Ovary (tissue), 9 donors: Measurements from ENCODE around the gene TRDMT1. TPM values are rescaled to one million over a fixed set of nuclear protein-coding genes. Genes with fewer than 3 reads are reported as not detected.

Experiments used
- DNase-seq, 5 donors: peaks; one replicate each; pipeline ENCODE4 v3.0.0-alpha.2; 2019 to 2020
- H3K27ac ChIP-seq, 2 donors: fragments of 200-600 bp; one replicate each; pipeline versions ENCODE4 v1.5.1 to v1.8.0; 2019 to 2022
- H3K27me3 ChIP-seq: fragments of 200-600 bp; one replicate; pipeline ENCODE4 v1.8.0; 2022
- H3K36me3 ChIP-seq: fragments of 200-600 bp; sonication (generic); one replicate; pipeline ENCODE4 v1.5.1; 2019
- H3K4me1 ChIP-seq: one replicate; pipeline ENCODE4 v1.8.1; 2013; ENCODE audit warnings: mild to moderate bottlenecking, moderate library complexity; ENCODE audit not compliant: insufficient read depth
- H3K4me3 ChIP-seq: fragments of 200-600 bp; sonication (generic); one replicate; pipeline ENCODE4 v1.5.1; 2017
- H3K9me3 ChIP-seq, 2 donors: fragments of 200-600 bp in 1 of 2; sonication (generic) in 1 of 2; one replicate each; pipeline versions ENCODE4 v1.5.1 to v1.8.1; 2013 to 2019; ENCODE audit warnings: mild to moderate bottlenecking in 1 of 2, moderate library complexity in 1 of 2
- EP300 ChIP-seq: sonication (generic); formaldehyde crosslinking; IDR thresholded peaks from one replicate; pipeline ENCODE4 v1.6.1; 2017; ENCODE audit warnings: antibody characterized with exemption
- POLR2A ChIP-seq: fragments of 450-650 bp; IDR thresholded peaks from one replicate; pipeline ENCODE4 v1.6.1; 2017; ENCODE audit warnings: antibody characterized with exemption, mild to moderate bottlenecking, moderate library complexity
- WGBS, 3 donors: extraction: QIAGEN DNeasy Blood & Tissue Kit in 1 of 3; methylation state at CpG; one replicate each; pipeline versions ENCODE4 v1.1.5 to v1.1.7; 2013 to 2017; 5-methylcytosine and 5-hydroxymethylcytosine counted together
- intact Hi-C, 4 donors: fragments of 100-400 bp; cut with DNase I; formaldehyde crosslinking; loops; one replicate each; pipeline versions ENCODE4 v1.11.0 to v1.15.1; 2022 to 2023
- polyA plus RNA-seq, 2 donors: library from polyadenylated mRNA; stranded (reverse); fragments of 200-250 nt in 1 of 2; fragments of 350-450 nt in 1 of 2; fragmentation: Illumina TruSeq in 1 of 2; extraction: RNeasy Lipid Tissue Mini Kit (QIAGEN cat#74804) in 1 of 2; gene quantifications; one replicate each; pipeline ENCODE4 v1.2.3, GENCODE V29; 2013 to 2014
- total RNA-seq, 7 donors: library from RNA; depleted of rRNA in 2 of 7; stranded (reverse); fragments of >200 nt in 2 of 7; fragmentation: NEBNext Ultra II Directional in 3 of 7; extraction: Animal tissue kit (Norgen Biotek cat#: 25700) in 3 of 7; gene quantifications; one replicate each; pipeline versions ENCODE4 v1.1.0 to v1.2.4, GENCODE V29; 2016 to 2023
- TF ChIP-seq, protein P1 (sequence below), 3 donors: fragments of 450-650 bp in 2 of 3; fragments of 200-600 bp in 1 of 3; IDR thresholded peaks; one replicate each; pipeline versions ENCODE4 v1.5.1 to v1.8.0; 2016 to 2022; ENCODE audit warnings: antibody characterized with exemption in 3 of 3, mild to moderate bottlenecking in 1 of 3
- donor health status: DM: no; HTN: no; CAD: no; lungs with moderate emphysema.
- donor health status: DM: no; HTN: no; CAD: no.
- donor health status: Bipolar disorder and iron deficiency.
- donor health status: DM: yes; HTN: yes; CAD: no.
- donor health status: DM: no; HTN: no; CAD: no.
- donor health status: DM: yes; HTN: yes; CAD: no.

The TRDMT1 gene
- total and polyA plus RNA-seq, 9 donors, result 3.2 to 24.3 (median 15.9) TPM

DNA sequence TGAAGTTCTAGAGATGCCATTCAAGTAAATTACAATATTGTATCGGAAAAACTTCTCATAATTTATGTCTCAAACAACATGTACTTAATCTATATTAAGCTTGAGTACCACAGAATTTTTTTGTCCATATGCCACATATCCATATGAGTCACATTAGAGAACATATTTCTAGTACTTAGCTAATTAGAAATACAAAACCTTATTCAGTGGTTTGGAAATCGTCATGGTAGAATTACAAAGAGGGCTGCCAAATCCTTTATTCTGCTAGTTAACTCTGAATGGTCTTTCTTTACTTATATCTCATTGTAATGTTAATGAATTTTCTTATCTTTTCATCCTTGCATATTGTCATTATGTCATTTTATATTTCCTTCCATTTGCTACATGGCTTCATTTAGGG is 17.6 kb upstream of the TRDMT1 start:
- intact Hi-C loops, result no loop called here
- H3K4me1 ChIP-seq, result peaks cover 7% of the 10 kb centered on the region

DNA sequence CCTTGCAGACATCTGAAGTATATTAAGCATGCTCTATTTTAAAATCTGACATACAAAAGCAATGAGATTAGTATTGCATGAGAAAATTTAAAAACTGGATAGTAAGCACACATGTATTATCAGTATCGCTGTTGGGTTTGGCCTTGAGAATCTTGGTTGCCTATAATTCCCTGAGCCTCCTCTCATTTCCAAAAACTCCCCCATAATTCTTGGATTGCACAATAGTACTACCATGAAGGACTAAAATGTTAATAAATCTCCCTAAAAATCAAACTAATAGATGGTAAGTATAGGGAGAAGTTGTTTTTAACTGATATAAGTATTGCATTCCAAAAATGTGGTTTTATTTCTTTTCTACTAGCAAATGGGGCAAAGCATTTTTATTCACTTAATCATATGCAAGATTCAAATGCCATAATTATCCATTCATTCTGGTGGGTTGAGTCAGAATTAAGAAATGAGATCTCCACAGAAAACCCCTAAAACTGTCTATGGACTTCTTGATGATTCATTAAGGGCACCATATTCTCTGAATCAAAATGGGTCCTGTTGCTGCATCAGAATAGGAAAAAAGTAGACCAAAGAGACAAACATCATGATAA is 16.3 kb upstream of the TRDMT1 start:
- H3K9me3 ChIP-seq, result no peaks in the 10 kb centered on the region
- WGBS, 3 donors, result 38 to 53% (median 42%) methylated on average over 1 of the region's 1 CpG

More for the DNA sequence above, 17.6 kb upstream of the TRDMT1 start:
- no peak for DNase-seq
- Histone ChIP-seq H3K27me3 (no peaks in the 10 kb centered on the region), H3K27ac (no peak overlapping the region), H3K36me3 (no peaks in the 10 kb centered on the region), H3K9me3 (no peaks in the 10 kb centered on the region), H3K4me3 (no peak overlapping the region)
- WGBS, 3 donors, result 82 to 87% (median 83%) methylated on average over 2 of the region's 2 CpGs
- TF ChIP-seq EP300, result no peak
- TF ChIP-seq, protein P1, sequence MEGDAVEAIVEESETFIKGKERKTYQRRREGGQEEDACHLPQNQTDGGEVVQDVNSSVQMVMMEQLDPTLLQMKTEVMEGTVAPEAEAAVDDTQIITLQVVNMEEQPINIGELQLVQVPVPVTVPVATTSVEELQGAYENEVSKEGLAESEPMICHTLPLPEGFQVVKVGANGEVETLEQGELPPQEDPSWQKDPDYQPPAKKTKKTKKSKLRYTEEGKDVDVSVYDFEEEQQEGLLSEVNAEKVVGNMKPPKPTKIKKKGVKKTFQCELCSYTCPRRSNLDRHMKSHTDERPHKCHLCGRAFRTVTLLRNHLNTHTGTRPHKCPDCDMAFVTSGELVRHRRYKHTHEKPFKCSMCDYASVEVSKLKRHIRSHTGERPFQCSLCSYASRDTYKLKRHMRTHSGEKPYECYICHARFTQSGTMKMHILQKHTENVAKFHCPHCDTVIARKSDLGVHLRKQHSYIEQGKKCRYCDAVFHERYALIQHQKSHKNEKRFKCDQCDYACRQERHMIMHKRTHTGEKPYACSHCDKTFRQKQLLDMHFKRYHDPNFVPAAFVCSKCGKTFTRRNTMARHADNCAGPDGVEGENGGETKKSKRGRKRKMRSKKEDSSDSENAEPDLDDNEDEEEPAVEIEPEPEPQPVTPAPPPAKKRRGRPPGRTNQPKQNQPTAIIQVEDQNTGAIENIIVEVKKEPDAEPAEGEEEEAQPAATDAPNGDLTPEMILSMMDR (IDR thresholded peaks at IDR 0.05), result no peak
- TF ChIP-seq POLR2A, result no peak

DNA sequence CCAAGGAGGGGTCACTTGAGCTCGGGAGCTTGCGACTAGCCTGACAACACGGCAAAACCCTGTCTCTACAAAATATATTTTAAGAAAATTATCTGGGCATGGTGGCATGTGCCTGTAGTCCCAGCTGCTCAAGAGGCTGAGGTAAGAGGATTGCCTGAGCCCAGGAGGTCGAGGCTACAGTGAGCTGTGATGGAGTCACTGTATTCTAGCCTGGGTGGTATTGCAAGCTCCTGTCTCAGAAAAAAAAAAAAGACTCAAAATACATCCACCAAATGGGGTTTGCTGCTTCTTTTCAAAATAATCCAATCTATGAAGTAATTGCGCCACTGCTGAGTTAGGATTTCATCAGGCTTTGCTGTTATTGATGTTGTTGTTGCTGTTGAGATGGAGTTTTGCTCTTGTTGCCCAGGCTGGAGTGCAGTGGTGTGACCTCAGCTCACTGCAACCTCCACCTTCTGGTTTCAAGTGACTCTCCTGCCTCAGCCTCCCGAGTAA is 15.5 kb upstream of the TRDMT1 start:
- no peaks in the 10 kb centered on the region for H3K9me3 ChIP-seq
- 85 to 93% (median 86%) methylated on average over 6 of the region's 6 CpGs for WGBS, 3 donors
- peak overlapping the region in 1 of 2 donors; percentile 61 for H3K27ac ChIP-seq
- DNase-seq, result no peak
- H3K4me1 ChIP-seq, result peaks cover 7% of the 10 kb centered on the region
- intact Hi-C loops, result no loop called here
- no peaks in the 10 kb centered on the region for H3K27me3 ChIP-seq
- H3K4me3 ChIP-seq, result no peak overlapping the region
- TF ChIP-seq, protein P1 (IDR thresholded peaks at IDR 0.05), result no peak
- TF ChIP-seq EP300 (no peak), POLR2A (no peak)
- H3K36me3 ChIP-seq, result no peaks in the 10 kb centered on the region

More for the DNA sequence above, 16.3 kb upstream of the TRDMT1 start:
- TF ChIP-seq POLR2A (no peak), EP300 (no peak)
- TF ChIP-seq, protein P1 (IDR thresholded peaks at IDR 0.05), result no peak
- H3K36me3 ChIP-seq, result no peaks in the 10 kb centered on the region
- H3K4me3 ChIP-seq, result no peak overlapping the region
- peaks cover 7% of the 10 kb centered on the region for H3K4me1 ChIP-seq
- DNase-seq, result no peak
- peak overlapping the region in 1 of 2 donors; percentile 61 for H3K27ac ChIP-seq
- H3K27me3 ChIP-seq, result no peaks in the 10 kb centered on the region
- intact Hi-C loops, result no loop called here

DNA sequence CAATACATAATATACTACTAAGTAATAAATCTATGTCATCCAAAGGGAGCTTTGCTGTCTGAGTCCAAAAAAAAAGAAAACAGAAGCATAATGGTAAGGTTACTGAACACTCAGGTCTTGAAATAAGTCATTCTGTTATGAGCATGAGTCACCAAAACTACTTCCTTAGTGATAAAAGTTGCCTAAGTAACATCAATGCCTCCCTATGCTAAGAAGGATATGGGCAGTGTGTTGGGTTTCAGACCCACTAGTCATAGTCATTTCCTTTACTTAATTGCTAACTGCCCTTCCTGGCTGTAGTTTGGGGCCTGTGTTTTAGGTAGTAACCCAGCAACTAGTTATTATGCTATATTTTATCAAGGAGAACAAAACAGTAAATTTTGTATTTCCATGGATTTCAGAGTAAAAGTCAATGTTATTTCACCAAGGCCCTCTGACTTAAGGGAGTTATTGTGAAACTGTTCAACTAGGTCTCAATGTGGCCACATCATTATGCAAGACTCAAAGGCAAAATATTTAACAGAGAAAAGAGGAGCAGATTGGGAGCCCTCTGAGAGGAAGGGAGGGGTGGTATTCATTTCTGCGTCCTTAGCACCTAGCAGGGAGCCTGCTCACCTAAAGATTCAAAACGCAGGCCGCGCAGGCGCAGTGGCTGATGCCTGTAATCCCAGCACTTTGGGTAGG is 14.9 kb upstream of the TRDMT1 start:
- TF ChIP-seq POLR2A, result no peak
- peak; percentile 28 for TF ChIP-seq EP300
- WGBS, 3 donors, result 83 to 87% (median 86%) methylated on average over 5 of the region's 5 CpGs
- H3K9me3 ChIP-seq, result no peaks in the 10 kb centered on the region
- no peak overlapping the region for H3K4me3 ChIP-seq
- peaks cover 7% of the 10 kb centered on the region for H3K4me1 ChIP-seq
- intact Hi-C loops, result no loop called here
- H3K27ac ChIP-seq, result peak overlapping the region in 1 of 2 donors; percentile 61
- H3K27me3 ChIP-seq, result no peaks in the 10 kb centered on the region
- H3K36me3 ChIP-seq, result no peaks in the 10 kb centered on the region
- DNase-seq, result peak in 1 of 5 donors; percentile 37

DNA sequence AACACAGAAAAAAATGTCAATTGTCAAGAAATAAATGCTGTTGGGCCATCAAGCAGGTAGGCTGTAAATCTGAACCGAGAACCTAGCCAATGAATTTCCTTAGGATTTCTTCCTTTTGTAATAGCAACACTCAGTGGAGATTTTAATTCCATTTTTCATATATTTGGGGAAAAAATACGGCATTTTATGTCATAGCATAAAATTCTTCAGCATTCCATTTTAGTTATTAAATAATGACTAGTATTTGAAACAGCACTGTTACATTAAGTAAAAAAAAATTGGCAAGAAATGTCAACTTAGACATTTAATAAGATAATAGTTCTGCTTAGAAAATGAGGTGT is 14.3 kb upstream of the TRDMT1 start:
- no peaks in the 10 kb centered on the region for H3K27me3 ChIP-seq
- peak overlapping the region in 1 of 2 donors; percentile 61 for H3K27ac ChIP-seq
- no peaks in the 10 kb centered on the region for H3K36me3 ChIP-seq
- intact Hi-C loops, result no loop called here
- no peak overlapping the region for H3K4me3 ChIP-seq
- TF ChIP-seq EP300, result no peak
- no peak for TF ChIP-seq POLR2A
- TF ChIP-seq, protein P1 (IDR thresholded peaks at IDR 0.05), result no peak
- H3K9me3 ChIP-seq, result no peaks in the 10 kb centered on the region
- 78 to 95% (median 93%) methylated on average over 2 of the region's 2 CpGs for WGBS, 3 donors
- no peak for DNase-seq
- peaks cover 9% of the 10 kb centered on the region for H3K4me1 ChIP-seq
